ENCODE measurements around the gene ACVR2B.

Gene ACVR2B

DNA sequence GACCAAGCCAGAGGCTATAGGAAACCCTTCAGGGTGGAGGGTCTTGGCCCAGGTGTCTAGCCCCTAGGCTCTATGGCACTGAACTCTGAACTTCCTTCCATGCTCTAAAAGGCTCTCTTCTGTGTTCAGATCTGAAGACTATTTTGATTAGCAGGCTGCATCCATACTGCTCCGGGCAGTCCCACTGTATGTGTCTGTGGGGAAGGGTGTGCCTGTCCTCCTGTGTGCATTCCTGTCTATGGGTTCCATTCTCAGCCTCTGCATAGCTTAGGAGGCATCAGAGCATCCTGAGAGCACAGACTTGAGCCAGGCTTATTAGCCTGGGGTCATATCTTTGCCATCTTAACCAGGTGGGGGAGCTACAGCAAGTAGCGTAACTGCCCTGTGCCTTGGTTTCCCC lies 80.5 kb downstream of the ACVR2B start:
- Histone ChIP-seq H3K79me2 (ENCODE audit: low read length) (no peaks in the 10 kb centered on the region), H4K20me1 (ENCODE audit: insufficient read depth, low read length) (no peaks in the 10 kb centered on the region), H3K9ac (ENCODE audit: low read length) (no peak overlapping the region), H3K9me3 (ENCODE audit: insufficient read depth, low read length) (no peaks in the 10 kb centered on the region), H3K36me3 (replicated peaks; ENCODE audit: low read depth, low read length) (no peaks in the 10 kb centered on the region), H2AFZ (ENCODE audit: low read depth, low read length) (no peak overlapping the region), H3K4me2 (ENCODE audit: low read length) (no peak overlapping the region), H3K4me3 (ENCODE audit: low read length) (no peak overlapping the region), H3K27ac (ENCODE audit: low read length) (no peak overlapping the region), H3K27me3 (ENCODE audit: low read depth, low read length) (no peaks in the 10 kb centered on the region), H3K4me1 (ENCODE audit: low read length) (no peaks in the 10 kb centered on the region)
- TF ChIP-seq EZH2phosphoT487 (IDR thresholded peaks at IDR 0.05; ENCODE audit: low read depth) (no peak), CTCF (IDR thresholded peaks at IDR 0.05; ENCODE audit: low read depth, low read length) (no peak)

DNA sequence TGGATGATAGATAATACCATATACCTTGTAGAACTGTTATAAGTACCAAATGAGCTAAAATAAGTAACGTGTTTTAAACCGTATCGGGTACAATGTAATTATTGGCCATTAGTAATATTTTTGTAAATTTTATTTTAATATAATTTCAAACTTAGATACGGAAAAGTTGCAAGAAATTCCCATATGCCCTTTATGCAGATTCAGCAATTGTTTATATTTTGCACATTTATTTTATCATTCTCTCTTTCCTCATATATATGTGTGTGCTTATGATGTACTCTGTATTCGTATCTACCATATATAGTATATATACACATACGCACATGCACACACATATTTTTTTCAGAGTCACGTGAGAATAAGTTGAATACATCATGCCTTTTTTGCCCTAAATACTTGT lies 80.9 kb downstream of the ACVR2B start:
- H3K27me3 ChIP-seq (ENCODE audit: low read depth, low read length), result no peaks in the 10 kb centered on the region
- no peaks in the 10 kb centered on the region for H3K36me3 ChIP-seq (replicated peaks; ENCODE audit: low read depth, low read length)
- no peaks in the 10 kb centered on the region for H4K20me1 ChIP-seq (ENCODE audit: insufficient read depth, low read length)
- no peak overlapping the region for H3K4me2 ChIP-seq (ENCODE audit: low read length)
- H3K79me2 ChIP-seq (ENCODE audit: low read length), result no peaks in the 10 kb centered on the region
- no peak overlapping the region for H3K9ac ChIP-seq (ENCODE audit: low read length)
- H3K4me3 ChIP-seq (ENCODE audit: low read length), result no peak overlapping the region
- H2AFZ ChIP-seq (ENCODE audit: low read depth, low read length), result no peak overlapping the region
- no peak overlapping the region for H3K27ac ChIP-seq (ENCODE audit: low read length)
- no peak for TF ChIP-seq EZH2phosphoT487 (IDR thresholded peaks at IDR 0.05; ENCODE audit: low read depth)
- no peak for TF ChIP-seq CTCF (IDR thresholded peaks at IDR 0.05; ENCODE audit: low read depth, low read length)
- H3K9me3 ChIP-seq (ENCODE audit: insufficient read depth, low read length), result no peaks in the 10 kb centered on the region
- H3K4me1 ChIP-seq (ENCODE audit: low read length), result no peaks in the 10 kb centered on the region

DNA sequence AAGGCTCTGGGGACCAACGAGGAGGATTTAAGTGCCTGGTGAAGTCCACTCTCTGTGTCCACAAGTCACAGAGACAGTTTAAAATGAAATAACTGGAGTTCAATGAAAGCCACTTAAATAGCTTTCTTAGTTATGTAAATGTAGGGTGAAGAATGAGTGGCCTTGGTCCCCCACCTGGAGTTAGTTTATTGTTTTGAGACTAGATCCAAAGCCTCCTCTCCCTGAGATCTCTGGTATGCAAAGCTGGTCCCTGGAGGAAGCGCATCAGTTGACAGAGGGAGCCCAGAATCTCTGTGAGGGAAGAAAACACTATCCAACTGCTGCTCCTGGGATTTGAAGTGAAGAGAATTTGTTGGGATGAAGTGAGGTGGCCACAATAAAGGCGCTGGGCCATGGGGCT lies 83.0 kb downstream of the ACVR2B start:
- Histone ChIP-seq H2AFZ (ENCODE audit: low read depth, low read length) (no peak overlapping the region), H3K27ac (ENCODE audit: low read length) (no peak overlapping the region), H3K9me3 (ENCODE audit: insufficient read depth, low read length) (no peaks in the 10 kb centered on the region), H3K4me2 (ENCODE audit: low read length) (no peak overlapping the region), H3K79me2 (ENCODE audit: low read length) (no peaks in the 10 kb centered on the region), H3K4me1 (ENCODE audit: low read length) (no peaks in the 10 kb centered on the region), H3K9ac (ENCODE audit: low read length) (no peak overlapping the region), H3K4me3 (ENCODE audit: low read length) (no peak overlapping the region), H4K20me1 (ENCODE audit: insufficient read depth, low read length) (no peaks in the 10 kb centered on the region), H3K36me3 (replicated peaks; ENCODE audit: low read depth, low read length) (no peaks in the 10 kb centered on the region), H3K27me3 (ENCODE audit: low read depth, low read length) (no peaks in the 10 kb centered on the region)
- TF ChIP-seq EZH2phosphoT487 (IDR thresholded peaks at IDR 0.05; ENCODE audit: low read depth), result no peak

GRCh38 chr3:38538773-38539353 lies 85.2 kb downstream of the ACVR2B start:
- H3K9me3 ChIP-seq (ENCODE audit: insufficient read depth, low read length), result no peaks in the 10 kb centered on the region
- no peak overlapping the region for H3K9ac ChIP-seq (ENCODE audit: low read length)
- H3K36me3 ChIP-seq (replicated peaks; ENCODE audit: low read depth, low read length), result no peaks in the 10 kb centered on the region
- no peak for TF ChIP-seq EZH2phosphoT487 (IDR thresholded peaks at IDR 0.05; ENCODE audit: low read depth)
- no peak for TF ChIP-seq CTCF (IDR thresholded peaks at IDR 0.05; ENCODE audit: low read depth, low read length)
- no peak overlapping the region for H3K27ac ChIP-seq (ENCODE audit: low read length)
- no peak overlapping the region for H2AFZ ChIP-seq (ENCODE audit: low read depth, low read length)
- H3K27me3 ChIP-seq (ENCODE audit: low read depth, low read length), result no peaks in the 10 kb centered on the region
- no peak overlapping the region for H3K4me2 ChIP-seq (ENCODE audit: low read length)
- no peak overlapping the region for H3K4me3 ChIP-seq (ENCODE audit: low read length)
- no peaks in the 10 kb centered on the region for H3K79me2 ChIP-seq (ENCODE audit: low read length)
- H4K20me1 ChIP-seq (ENCODE audit: insufficient read depth, low read length), result no peaks in the 10 kb centered on the region
- no peaks in the 10 kb centered on the region for H3K4me1 ChIP-seq (ENCODE audit: low read length)
